HG03575 (cell line): ENCODE measurements around the gene PTGES2.

Source experiments
- ATAC-seq: cut with Tn5 transposase; IDR thresholded peaks from one replicate; pipeline ENCODE4 v1.9.1; 2021; ENCODE audit not compliant: unreplicated experiment, insufficient number of reproducible peaks, low FRiP score; ENCODE audit errors: extremely low read depth

Gene PTGES2

GRCh38 chr9:128107468-128108268 is 19.9 kb downstream of the PTGES2 start:
- ATAC-seq, result no peak

DNA sequence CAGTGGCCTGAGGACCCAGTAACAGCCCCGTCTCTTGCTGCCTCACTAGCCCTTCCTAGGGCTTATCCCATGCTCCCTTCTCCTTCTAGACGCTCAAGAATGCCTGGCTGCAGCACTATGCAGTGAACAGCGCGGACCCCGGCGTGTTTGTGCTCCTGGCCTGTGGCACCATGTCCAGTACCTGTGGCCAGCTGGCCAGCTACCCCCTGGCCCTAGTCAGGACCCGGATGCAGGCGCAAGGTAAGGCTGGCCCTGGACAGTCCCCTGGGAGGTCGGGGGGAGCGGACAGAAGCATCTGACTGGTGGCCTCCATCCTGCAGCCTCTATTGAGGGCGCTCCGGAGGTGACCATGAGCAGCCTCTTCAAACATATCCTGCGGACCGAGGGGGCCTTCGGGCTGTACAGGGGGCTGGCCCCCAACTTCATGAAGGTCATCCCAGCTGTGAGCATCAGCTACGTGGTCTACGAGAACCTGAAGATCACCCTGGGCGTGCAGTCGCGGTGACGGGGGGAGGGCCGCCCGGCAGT is 20.5 kb downstream of the PTGES2 start:
- no peak for ATAC-seq

DNA sequence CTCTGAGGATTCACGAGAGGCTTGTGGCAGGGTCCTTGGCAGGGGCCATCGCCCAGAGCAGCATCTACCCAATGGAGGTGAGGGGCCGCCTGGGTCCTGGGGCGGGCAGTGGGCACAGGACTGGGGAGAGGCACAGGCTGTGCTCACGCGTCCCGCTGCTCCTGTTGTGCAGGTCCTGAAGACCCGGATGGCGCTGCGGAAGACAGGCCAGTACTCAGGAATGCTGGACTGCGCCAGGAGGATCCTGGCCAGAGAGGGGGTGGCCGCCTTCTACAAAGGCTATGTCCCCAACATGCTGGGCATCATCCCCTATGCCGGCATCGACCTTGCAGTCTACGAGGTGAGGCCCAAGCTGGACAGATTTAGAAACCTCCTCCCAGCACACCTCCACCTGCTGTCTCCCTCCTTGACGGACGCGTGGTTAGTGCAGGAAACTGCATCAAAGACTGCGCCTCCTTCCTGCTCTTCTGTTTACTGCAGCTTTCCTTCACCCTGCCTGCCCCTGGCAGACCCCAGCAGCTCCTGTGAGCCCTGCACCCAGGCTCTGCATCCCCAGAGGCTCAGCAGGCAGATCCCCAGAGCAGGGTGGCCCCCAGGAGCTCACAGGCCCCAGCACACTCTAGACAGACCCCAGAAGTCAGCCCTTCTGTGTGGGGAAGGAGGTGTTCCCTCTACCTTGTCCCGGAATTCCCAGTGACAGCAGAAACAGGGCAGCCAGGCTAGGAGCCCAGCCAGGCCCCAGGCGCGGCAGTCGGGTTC is 21.2 kb downstream of the PTGES2 start:
- no peak for ATAC-seq

- no peak for ATAC-seq
Measured at GRCh38 chr9:128105538-128106175, 21.9 kb downstream of the PTGES2 start.

DNA sequence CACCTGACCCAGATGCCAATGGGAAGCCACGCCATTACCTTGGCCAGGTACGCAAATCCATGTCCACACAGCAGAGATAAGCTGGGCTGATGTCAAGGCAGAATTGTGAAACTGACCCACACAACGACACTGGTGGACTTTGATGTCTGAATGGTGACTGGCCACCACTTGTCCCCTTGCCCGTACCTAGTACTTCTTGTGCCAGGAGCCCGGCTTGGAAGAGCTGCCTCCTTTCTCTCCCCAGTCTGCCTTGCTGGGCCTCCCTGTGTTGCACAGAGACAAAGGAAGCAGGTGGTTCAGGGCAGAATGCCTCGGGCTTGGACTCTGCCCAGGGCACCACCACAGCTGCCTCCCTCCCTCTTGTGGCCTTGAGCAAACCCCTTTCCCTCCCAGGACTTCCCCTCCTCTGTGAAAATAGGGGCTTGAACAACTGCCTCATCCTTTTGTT is 23.3 kb downstream of the PTGES2 start:
- ATAC-seq, result no peak

- ATAC-seq, result no peak
Measured at GRCh38 chr9:128103589-128103962, 24.0 kb downstream of the PTGES2 start.

DNA sequence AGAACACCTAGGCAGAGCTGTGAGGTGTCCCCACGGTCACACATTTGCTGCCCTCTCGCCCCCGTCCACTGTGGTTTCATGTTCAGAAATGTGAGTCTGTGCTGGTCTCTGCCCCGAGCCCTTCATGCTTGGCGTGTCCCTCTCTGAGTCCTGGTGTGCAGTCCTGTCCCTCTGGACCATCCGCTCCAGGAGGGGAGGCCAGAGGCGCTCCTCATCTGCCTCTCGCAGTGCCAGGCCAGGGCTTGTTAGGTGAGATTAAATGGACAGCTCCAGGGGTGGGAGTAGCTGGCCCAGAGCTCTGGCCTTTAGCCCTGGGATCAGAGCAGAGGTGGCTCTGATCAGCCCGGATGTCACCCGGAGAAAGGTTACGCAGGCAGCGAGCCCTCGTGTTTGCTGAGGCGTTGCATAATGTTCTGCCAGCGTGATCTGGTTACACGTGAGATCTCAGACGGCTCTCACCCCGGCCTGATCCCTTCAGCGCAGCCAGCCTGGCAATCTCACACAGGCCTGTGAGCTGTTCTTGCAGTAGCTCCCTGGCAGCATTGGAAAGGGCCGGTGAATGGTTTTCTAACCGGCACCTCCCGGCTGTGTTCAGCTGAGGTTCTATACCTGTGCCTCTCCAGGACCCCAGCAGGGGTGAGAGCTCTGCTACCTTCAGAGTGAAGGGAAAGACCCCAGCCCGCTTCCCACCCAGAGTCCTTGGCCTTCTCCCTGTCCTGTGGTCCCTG is 24.5 kb downstream of the PTGES2 start:
- no peak for ATAC-seq

- ATAC-seq, result no peak
Measured at GRCh38 chr9:128102196-128102595, 25.3 kb downstream of the PTGES2 start.

DNA sequence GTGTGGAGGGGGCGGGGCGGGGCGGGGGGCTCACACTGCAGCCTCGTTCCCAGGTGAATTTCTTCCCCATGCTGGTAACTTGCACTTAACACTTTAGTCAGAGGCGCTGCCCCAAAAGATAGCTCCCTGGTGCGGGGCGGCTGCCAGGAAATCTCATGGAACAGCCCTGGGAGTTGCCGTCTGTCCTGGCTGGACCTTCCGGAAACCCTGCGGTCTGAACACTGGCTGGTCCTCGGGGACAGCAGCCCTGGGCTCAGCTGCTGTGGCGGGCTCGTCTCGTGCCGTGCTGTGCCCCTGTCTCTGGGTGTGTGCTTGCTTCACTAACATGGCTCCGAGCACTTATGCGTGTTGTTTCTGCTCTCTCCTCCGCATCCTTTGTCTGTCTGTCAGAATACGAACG is 25.8 kb downstream of the PTGES2 start:
- ATAC-seq, result no peak

GRCh38 chr9:128101231-128101661 is 26.3 kb downstream of the PTGES2 start:
- no peak for ATAC-seq

GRCh38 chr9:128100581-128100980 is 26.9 kb downstream of the PTGES2 start:
- no peak for ATAC-seq

GRCh38 chr9:128099932-128100491 is 27.5 kb downstream of the PTGES2 start:
- no peak for ATAC-seq

GRCh38 chr9:128099231-128099931 is 28.1 kb downstream of the PTGES2 start:
- ATAC-seq, result no peak

DNA sequence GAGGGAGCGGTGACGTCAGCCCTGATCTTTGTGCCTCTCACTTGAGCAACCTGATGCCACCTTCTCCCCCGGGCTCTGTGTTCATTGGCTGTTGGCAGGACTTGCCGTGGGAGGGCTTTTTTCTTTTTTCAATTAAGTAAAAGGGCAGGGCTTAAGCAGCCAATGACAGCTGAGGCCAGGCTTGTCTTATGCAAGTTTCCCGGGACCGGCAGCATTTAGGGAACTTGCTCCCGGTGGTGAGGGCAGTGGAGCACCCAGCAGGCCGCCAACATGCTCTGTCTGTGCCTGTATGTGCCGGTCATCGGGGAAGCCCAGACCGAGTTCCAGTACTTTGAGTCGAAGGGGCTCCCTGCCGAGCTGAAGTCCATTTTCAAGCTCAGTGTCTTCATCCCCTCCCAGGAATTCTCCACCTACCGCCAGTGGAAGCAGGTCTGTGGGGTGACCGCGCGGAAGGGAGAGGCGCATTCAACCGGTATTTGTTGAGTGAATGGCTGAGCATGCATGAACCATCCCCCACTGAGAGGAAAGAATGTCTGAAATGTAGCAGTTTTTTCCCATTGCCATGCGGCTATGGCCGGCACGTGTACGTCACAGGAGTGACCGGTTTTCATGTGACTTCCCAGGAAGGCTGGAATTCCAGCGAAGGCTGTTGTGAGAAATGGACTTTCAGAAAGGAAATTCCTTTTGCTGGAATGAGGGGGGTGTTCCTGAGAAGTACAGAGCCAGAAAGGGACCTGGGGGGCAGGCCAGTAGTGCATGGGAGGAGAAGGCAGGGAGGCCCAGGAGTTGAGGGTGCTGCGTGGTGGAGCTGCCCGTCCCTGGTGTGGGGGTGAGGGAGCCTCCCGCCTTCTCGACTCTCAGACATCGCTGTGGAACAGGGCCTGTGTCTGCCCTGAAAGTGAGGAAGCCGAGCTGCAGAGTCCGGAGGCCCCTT is 29.0 kb downstream of the PTGES2 start:
- no peak for ATAC-seq

GRCh38 chr9:128097543-128098296 is 29.8 kb downstream of the PTGES2 start:
- no peak for ATAC-seq
